Brain microvascular endothelial cell (primary cell): ENCODE data around the gene C15orf61.
A peak's percentile ranks its signal among the peaks of the same experiment; 100 is the strongest.

ENCODE experiments used
- DNase-seq: peaks from one replicate; pipeline ENCODE4 v3.0.0-alpha.2; 2020
- H3K27ac ChIP-seq: fragments of 250-450 bp; sonication (Bioruptor Pico); 2 replicates; pipeline ENCODE4 v1.5.1; 2020; ENCODE audit warnings: mild to moderate bottlenecking, moderate library complexity
- H3K27me3 ChIP-seq: fragments of 250-450 bp; sonication (Bioruptor Pico); replicated peaks from 2 replicates; pipeline ENCODE4 v1.5.1; 2020; ENCODE audit warnings: mild to moderate bottlenecking
- H3K36me3 ChIP-seq: fragments of 250-450 bp; sonication (Bioruptor Pico); replicated peaks from 2 replicates; pipeline ENCODE4 v1.5.1; 2020; ENCODE audit warnings: mild to moderate bottlenecking
- H3K4me3 ChIP-seq: 2 replicates; pipeline ENCODE4 v1.5.1; 2011; ENCODE audit warnings: low read depth, mild to moderate bottlenecking, control low read depth, low read length, moderate library complexity
- in situ Hi-C: cut with HindIII; loops from 2 replicates; pipeline ENCODE4 v1.10.0; 2017; ENCODE audit warnings: low sequenced_read_pairs, low pct_ligation_motif_present
- TF ChIP-seq, protein P1 (sequence below): IDR thresholded peaks from 2 replicates; pipeline ENCODE4 v1.5.1; 2011; ENCODE audit warnings: low read depth, mild to moderate bottlenecking, moderate library complexity, low read length, control low read depth, inconsistent platforms; ENCODE audit errors: missing control alignments

Gene C15orf61

DNA sequence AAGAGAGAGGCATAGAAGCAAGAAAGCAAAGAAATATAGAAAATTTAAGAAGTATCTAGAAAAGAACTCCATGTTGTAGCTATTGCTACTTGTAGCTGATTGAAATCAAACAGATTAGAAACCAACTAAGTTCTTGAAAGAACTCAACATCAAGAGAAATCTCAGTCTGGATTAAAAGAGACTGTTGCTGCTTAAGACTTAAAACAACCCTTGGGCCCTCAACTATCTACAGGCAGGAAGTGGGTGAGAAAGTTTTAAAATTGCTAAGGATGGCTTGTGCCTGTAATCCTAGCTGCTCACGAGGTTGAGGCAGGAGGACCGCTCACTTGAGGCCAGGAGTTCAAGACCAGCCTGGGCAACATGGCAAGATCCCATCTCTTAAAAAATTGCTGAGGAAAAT lies 39.3 kb upstream of the C15orf61 start:
- DNase-seq, result no peak
- no peak overlapping the region for H3K27ac ChIP-seq
- in situ Hi-C loops, result no loop called here
- H3K36me3 ChIP-seq, result no peaks in the 10 kb centered on the region
- TF ChIP-seq, protein P1, sequence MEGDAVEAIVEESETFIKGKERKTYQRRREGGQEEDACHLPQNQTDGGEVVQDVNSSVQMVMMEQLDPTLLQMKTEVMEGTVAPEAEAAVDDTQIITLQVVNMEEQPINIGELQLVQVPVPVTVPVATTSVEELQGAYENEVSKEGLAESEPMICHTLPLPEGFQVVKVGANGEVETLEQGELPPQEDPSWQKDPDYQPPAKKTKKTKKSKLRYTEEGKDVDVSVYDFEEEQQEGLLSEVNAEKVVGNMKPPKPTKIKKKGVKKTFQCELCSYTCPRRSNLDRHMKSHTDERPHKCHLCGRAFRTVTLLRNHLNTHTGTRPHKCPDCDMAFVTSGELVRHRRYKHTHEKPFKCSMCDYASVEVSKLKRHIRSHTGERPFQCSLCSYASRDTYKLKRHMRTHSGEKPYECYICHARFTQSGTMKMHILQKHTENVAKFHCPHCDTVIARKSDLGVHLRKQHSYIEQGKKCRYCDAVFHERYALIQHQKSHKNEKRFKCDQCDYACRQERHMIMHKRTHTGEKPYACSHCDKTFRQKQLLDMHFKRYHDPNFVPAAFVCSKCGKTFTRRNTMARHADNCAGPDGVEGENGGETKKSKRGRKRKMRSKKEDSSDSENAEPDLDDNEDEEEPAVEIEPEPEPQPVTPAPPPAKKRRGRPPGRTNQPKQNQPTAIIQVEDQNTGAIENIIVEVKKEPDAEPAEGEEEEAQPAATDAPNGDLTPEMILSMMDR, result no peak
- H3K27me3 ChIP-seq, result no peaks in the 10 kb centered on the region
- no peak overlapping the region for H3K4me3 ChIP-seq

DNA sequence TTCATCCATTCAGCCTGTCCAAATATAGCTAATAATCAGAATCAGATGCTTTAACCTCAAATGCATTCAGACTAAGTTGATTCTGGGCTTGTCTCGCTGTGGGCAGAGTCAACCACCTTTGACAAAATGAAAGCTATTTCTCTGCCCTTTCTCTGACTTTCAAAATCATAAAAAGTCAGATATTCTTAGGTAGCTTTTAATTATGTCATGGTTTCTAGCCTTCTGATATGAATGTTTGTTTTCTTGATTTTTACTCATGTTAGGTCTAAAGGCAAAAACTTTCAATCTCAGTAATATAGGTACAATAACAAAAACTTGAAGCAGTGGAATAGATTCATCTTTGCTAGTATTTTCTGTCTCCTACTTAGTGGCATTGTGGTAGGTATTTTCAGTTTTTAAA lies 25.3 kb upstream of the C15orf61 start:
- in situ Hi-C loops, result no loop called here
- no peaks in the 10 kb centered on the region for H3K27me3 ChIP-seq

DNA sequence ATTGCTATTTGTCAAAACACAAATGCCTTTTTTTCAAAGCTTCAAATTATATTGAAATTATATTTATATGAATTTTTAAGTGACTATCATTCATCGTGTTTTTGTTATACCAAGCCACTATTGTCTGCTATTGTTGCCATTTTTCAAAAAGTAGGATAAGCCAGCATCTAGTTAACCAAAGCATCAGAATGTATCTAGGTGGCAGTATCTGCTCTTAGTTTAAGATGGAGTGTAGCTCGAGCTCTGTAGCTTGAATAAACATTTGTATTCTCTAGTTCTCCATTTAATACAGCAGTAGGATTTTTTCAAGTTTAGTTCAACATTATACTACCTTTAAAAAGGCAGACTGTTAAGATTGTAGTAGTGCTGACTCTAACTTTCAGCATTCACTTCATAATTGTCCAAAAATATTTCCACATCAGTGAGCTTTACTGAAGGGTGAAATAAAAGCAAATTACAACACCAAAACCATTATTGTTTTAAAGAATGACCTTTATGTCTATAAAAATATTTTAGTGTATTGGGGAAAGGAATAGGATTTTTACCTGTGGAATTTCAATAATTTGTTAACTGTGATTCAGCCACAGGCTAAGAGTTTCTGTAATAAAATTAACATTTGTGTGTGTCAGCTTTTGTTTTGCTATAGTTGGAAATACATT lies 19.6 kb upstream of the C15orf61 start:
- in situ Hi-C loops, result no loop called here
- TF ChIP-seq, protein P1, result peak; percentile 37
- Histone ChIP-seq H3K36me3 (no peaks in the 10 kb centered on the region), H3K27ac (no peak overlapping the region), H3K4me3 (no peak overlapping the region), H3K27me3 (no peaks in the 10 kb centered on the region)
- no peak for DNase-seq

More for the DNA sequence above, 25.3 kb upstream of the C15orf61 start:
- Histone ChIP-seq H3K4me3 (no peak overlapping the region), H3K36me3 (no peaks in the 10 kb centered on the region), H3K27ac (no peak overlapping the region)
- no peak for DNase-seq
- TF ChIP-seq, protein P1, result no peak

DNA sequence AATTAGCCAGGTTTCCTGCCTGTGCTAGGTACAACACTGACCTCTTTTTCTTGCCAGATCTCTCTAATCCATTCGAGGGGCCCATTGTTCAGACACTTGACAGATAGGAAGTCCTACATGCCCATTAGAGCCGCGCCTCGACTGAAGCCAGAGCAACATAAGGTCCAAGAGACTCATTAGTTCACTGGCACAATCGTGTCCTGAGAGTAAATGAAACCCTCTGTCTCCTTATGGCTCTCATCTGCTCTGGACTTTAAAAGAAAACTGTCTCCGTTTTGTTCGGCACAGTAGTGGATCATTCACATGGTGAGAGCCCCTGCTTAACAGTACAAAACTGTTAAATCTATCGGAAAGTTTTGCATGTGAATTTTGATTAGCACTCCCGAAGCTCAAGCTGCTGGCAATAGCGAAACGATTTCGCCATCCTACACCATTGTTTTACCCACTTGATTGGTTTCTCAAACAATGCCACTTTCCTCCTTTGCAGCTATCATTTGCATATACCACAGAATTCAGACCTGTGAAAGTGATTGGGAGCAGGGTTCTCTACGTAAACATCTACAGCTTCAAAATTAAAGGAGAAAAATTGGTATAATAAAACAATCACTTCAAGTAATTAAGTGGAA lies 19.0 kb upstream of the C15orf61 start:
- Histone ChIP-seq H3K36me3 (no peaks in the 10 kb centered on the region), H3K4me3 (no peak overlapping the region), H3K27me3 (no peaks in the 10 kb centered on the region), H3K27ac (no peak overlapping the region)
- in situ Hi-C loops, result no loop called here
- DNase-seq, result no peak
- TF ChIP-seq, protein P1, result no peak

DNA sequence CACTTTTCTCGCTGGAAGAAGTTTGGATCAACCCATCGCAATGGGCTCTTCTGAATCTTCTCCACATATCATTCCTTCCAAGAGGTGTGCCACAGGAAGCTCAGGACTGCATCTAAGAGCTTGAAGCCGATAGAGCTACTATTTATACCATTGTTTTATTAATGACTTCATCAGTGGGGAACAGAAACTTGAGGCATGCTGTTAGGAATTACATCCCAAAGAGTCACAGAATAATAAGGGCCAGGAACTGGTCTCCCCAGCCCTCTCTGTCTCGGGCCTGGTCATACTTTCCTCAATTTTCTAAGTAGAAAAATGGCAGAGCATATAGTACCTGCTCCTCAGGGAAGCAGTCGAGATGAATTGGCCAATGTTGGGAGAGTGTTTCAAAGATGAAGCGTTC lies 16.9 kb upstream of the C15orf61 start:
- in situ Hi-C loops, result no loop called here
- no peaks in the 10 kb centered on the region for H3K27me3 ChIP-seq
- TF ChIP-seq, protein P1, result no peak
- DNase-seq, result no peak
- no peaks in the 10 kb centered on the region for H3K36me3 ChIP-seq
- H3K4me3 ChIP-seq, result no peak overlapping the region
- H3K27ac ChIP-seq, result no peak overlapping the region
